ENCODE measurements around the gene SLC34A2. TPM values are rescaled to one million over a fixed set of nuclear protein-coding genes. Genes with fewer than 3 reads are reported as not detected.

The SLC34A2 gene
- total and polyA plus RNA-seq, 7 experiments from 2014 or later, result not detected

DNA sequence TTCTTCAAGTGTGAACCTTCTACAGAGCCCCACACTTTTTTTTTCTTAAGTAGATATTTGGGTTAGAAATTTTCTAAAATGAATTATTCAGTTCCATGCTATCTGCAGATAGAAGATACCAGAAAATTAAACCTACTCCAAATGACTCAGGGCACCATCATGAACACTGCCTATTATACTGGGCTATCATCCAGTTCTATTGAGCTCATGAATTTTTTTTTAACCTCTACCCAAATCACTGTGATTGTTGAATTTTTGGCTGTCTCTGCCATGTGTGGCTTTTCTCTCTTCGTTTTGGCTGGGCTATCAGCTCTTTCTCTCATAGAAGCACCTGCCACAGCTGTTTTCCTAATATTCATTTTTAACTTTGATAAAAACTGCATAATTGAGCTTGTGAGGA, 31.0 kb upstream of the SLC34A2 start:
- ChIA-PET CTCF (no interaction called here), POLR2A (no interaction called here)
- H3K27me3 ChIP-seq (ENCODE audit: control insufficient read depth in 2 of 2, insufficient read depth in 2 of 2, low read length in 2 of 2), result no peaks in the 10 kb centered on the region
- no peak overlapping the region for H3K4me3 ChIP-seq (ENCODE audit: low read length)
- no peaks in the 10 kb centered on the region for H3K36me3 ChIP-seq (ENCODE audit: control insufficient read depth in 2 of 3, insufficient read depth in 3 of 3, low read length in 3 of 3)
- H3K4me1 ChIP-seq (ENCODE audit: control insufficient read depth in 2 of 2, insufficient read depth in 2 of 2, low read length in 2 of 2), result no peaks in the 10 kb centered on the region
- DNase-seq (no peak), ATAC-seq (no peak)
- no peaks in the 10 kb centered on the region for H3K9me3 ChIP-seq (ENCODE audit: control insufficient read depth in 2 of 3, low read length in 3 of 3)
- no peak overlapping the region for H3K27ac ChIP-seq (ENCODE audit: low read depth, low read length)
- no peaks in the 10 kb centered on the region for H3K4me1 Mint-ChIP-seq
- no peak overlapping the region for H3K4me3 Mint-ChIP-seq
- no peaks in the 10 kb centered on the region for H3K36me3 Mint-ChIP-seq
- H3K27me3 Mint-ChIP-seq, result peaks cover 8 to 20% (median 15%) of the 10 kb centered on the region in 5 donors
- H3K27ac Mint-ChIP-seq, result no peak overlapping the region
- H3K9me3 Mint-ChIP-seq, result peaks cover 0 to 2% (median 0%) of the 10 kb centered on the region in 11 donors
- intact Hi-C loops (cut with micrococcal nuclease), result no loop called here

GRCh38 chr4:25628451-25628850, 27.2 kb upstream of the SLC34A2 start:
- ChIA-PET POLR2A (no interaction called here), CTCF (no interaction called here)
- Mint-ChIP-seq H3K27me3 (peaks cover 6 to 20% (median 13%) of the 10 kb centered on the region in 5 donors), H3K9me3 (peaks cover 0 to 3% (median 0%) of the 10 kb centered on the region in 11 donors), H3K27ac (no peak overlapping the region), H3K36me3 (no peaks in the 10 kb centered on the region), H3K4me3 (no peak overlapping the region), H3K4me1 (no peaks in the 10 kb centered on the region)
- H3K27ac ChIP-seq (ENCODE audit: low read depth, low read length), result no peak overlapping the region
- H3K4me1 ChIP-seq (ENCODE audit: control insufficient read depth in 2 of 2, insufficient read depth in 2 of 2, low read length in 2 of 2), result no peaks in the 10 kb centered on the region
- DNase-seq (no peak), ATAC-seq (no peak)
- no peak overlapping the region for H3K4me3 ChIP-seq (ENCODE audit: low read length)
- intact Hi-C loops (cut with micrococcal nuclease), result no loop called here
- no peaks in the 10 kb centered on the region for H3K36me3 ChIP-seq (ENCODE audit: control insufficient read depth in 2 of 3, insufficient read depth in 3 of 3, low read length in 3 of 3)
- no peaks in the 10 kb centered on the region for H3K9me3 ChIP-seq (ENCODE audit: control insufficient read depth in 2 of 3, low read length in 3 of 3)
- H3K27me3 ChIP-seq (ENCODE audit: control insufficient read depth in 2 of 2, insufficient read depth in 2 of 2, low read length in 2 of 2), result no peaks in the 10 kb centered on the region

GRCh38 chr4:25632135-25632534, 23.5 kb upstream of the SLC34A2 start:
- no peaks in the 10 kb centered on the region for H3K27me3 ChIP-seq (ENCODE audit: control insufficient read depth in 2 of 2, insufficient read depth in 2 of 2, low read length in 2 of 2)
- ChIA-PET CTCF (no interaction called here), POLR2A (no interaction called here)
- no peaks in the 10 kb centered on the region for H3K36me3 ChIP-seq (ENCODE audit: control insufficient read depth in 2 of 3, insufficient read depth in 3 of 3, low read length in 3 of 3)
- Mint-ChIP-seq H3K4me3 (no peak overlapping the region), H3K27me3 (peaks cover 0 to 11% (median 10%) of the 10 kb centered on the region in 5 donors), H3K36me3 (no peaks in the 10 kb centered on the region), H3K4me1 (no peaks in the 10 kb centered on the region), H3K27ac (no peak overlapping the region), H3K9me3 (peaks cover 0 to 7% (median 0%) of the 10 kb centered on the region in 11 donors)
- DNase-seq (no peak), ATAC-seq (no peak)
- intact Hi-C loops (cut with micrococcal nuclease), result no loop called here
- no peak overlapping the region for H3K4me3 ChIP-seq (ENCODE audit: low read length)
- H3K27ac ChIP-seq (ENCODE audit: low read depth, low read length), result no peak overlapping the region
- H3K4me1 ChIP-seq (ENCODE audit: control insufficient read depth in 2 of 2, insufficient read depth in 2 of 2, low read length in 2 of 2), result no peaks in the 10 kb centered on the region
- H3K9me3 ChIP-seq (ENCODE audit: control insufficient read depth in 2 of 3, low read length in 3 of 3), result no peaks in the 10 kb centered on the region

GRCh38 chr4:25633541-25633940, 22.1 kb upstream of the SLC34A2 start:
- no peak overlapping the region for H3K27ac Mint-ChIP-seq

GRCh38 chr4:25635501-25635900, 20.1 kb upstream of the SLC34A2 start:
- Mint-ChIP-seq H3K36me3 (no peaks in the 10 kb centered on the region), H3K9me3 (peaks cover 0 to 7% (median 0%) of the 10 kb centered on the region in 11 donors)
- POLR2A ChIA-PET, result no interaction called here

More at GRCh38 chr4:25633541-25633940, 22.1 kb upstream of the SLC34A2 start:
- ATAC-seq, result no peak
- ChIA-PET CTCF (no interaction called here), POLR2A (no interaction called here)
- Histone ChIP-seq H3K4me1 (ENCODE audit: control insufficient read depth in 2 of 2, insufficient read depth in 2 of 2, low read length in 2 of 2) (no peaks in the 10 kb centered on the region), H3K4me3 (ENCODE audit: low read length) (no peak overlapping the region), H3K36me3 (ENCODE audit: control insufficient read depth in 2 of 3, insufficient read depth in 3 of 3, low read length in 3 of 3) (no peaks in the 10 kb centered on the region), H3K27ac (ENCODE audit: low read depth, low read length) (no peak overlapping the region), H3K27me3 (ENCODE audit: control insufficient read depth in 2 of 2, insufficient read depth in 2 of 2, low read length in 2 of 2) (no peaks in the 10 kb centered on the region), H3K9me3 (ENCODE audit: control insufficient read depth in 2 of 3, low read length in 3 of 3) (no peaks in the 10 kb centered on the region)
- Mint-ChIP-seq H3K27me3 (peaks cover 0 to 11% (median 10%) of the 10 kb centered on the region in 5 donors), H3K36me3 (no peaks in the 10 kb centered on the region), H3K4me1 (no peaks in the 10 kb centered on the region), H3K9me3 (peaks cover 0 to 7% (median 0%) of the 10 kb centered on the region in 11 donors), H3K4me3 (no peak overlapping the region)
- DNase-seq, result no peak
- intact Hi-C loops (cut with micrococcal nuclease), result no loop called here

DNA sequence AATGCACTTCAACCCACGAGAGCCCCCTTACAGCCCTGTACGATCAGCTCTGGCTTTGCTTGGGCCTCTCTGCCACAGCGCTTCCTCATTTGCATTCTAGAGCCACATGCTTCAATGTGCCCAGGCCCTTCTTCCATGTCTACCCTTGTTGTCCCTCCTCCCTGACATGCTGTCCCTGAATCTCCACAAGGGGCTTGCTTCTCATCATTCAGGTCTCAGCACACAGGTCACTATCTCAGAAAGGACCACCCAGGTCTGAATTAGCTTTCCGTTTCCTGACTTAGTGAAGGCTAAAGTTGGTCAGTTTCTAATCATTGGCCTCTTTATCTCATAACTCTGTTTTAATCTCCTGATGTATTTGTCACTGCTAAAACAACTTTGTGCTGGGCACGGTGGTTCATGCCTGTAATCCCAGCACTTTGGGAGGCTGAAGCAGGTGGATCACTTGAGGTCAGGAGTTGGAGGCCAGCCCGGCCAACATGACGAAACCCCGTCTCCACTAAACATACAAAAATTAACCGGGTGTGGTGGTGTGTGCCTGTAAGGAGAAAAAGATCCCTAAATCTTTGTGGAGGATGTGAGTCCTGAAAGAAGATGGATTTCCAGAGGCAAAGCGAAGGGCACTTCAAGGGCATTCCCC, 17.9 kb upstream of the SLC34A2 start:
- intact Hi-C loops (cut with micrococcal nuclease), result no loop called here
- Mint-ChIP-seq H3K36me3 (no peaks in the 10 kb centered on the region), H3K4me1 (no peaks in the 10 kb centered on the region), H3K9me3 (peaks cover 0 to 5% (median 0%) of the 10 kb centered on the region in 11 donors), H3K27ac (no peak overlapping the region), H3K4me3 (no peak overlapping the region), H3K27me3 (peaks cover 2 to 15% (median 5%) of the 10 kb centered on the region in 5 donors)
- ChIA-PET POLR2A (no interaction called here), CTCF (no interaction called here)
- no peak for ATAC-seq
- no peak for DNase-seq
- Histone ChIP-seq H3K4me1 (ENCODE audit: control insufficient read depth in 2 of 2, insufficient read depth in 2 of 2, low read length in 2 of 2) (no peaks in the 10 kb centered on the region), H3K4me3 (ENCODE audit: low read length) (no peak overlapping the region), H3K36me3 (ENCODE audit: control insufficient read depth in 2 of 3, insufficient read depth in 3 of 3, low read length in 3 of 3) (no peaks in the 10 kb centered on the region), H3K9me3 (ENCODE audit: control insufficient read depth in 2 of 3, low read length in 3 of 3) (no peaks in the 10 kb centered on the region), H3K27ac (ENCODE audit: low read depth, low read length) (no peak overlapping the region), H3K27me3 (ENCODE audit: control insufficient read depth in 2 of 2, insufficient read depth in 2 of 2, low read length in 2 of 2) (no peaks in the 10 kb centered on the region)

More at GRCh38 chr4:25635501-25635900, 20.1 kb upstream of the SLC34A2 start:
- Histone ChIP-seq H3K36me3 (ENCODE audit: control insufficient read depth in 2 of 3, insufficient read depth in 3 of 3, low read length in 3 of 3) (no peaks in the 10 kb centered on the region), H3K9me3 (ENCODE audit: control insufficient read depth in 2 of 3, low read length in 3 of 3) (no peaks in the 10 kb centered on the region), H3K27ac (ENCODE audit: low read depth, low read length) (no peak overlapping the region), H3K27me3 (ENCODE audit: control insufficient read depth in 2 of 2, insufficient read depth in 2 of 2, low read length in 2 of 2) (no peaks in the 10 kb centered on the region), H3K4me3 (ENCODE audit: low read length) (no peak overlapping the region), H3K4me1 (ENCODE audit: control insufficient read depth in 2 of 2, insufficient read depth in 2 of 2, low read length in 2 of 2) (no peaks in the 10 kb centered on the region)
- no peak overlapping the region for H3K27ac Mint-ChIP-seq
- no peak for ATAC-seq
- CTCF ChIA-PET, result no interaction called here
- DNase-seq, result no peak
- H3K27me3 Mint-ChIP-seq, result peaks cover 3 to 15% (median 10%) of the 10 kb centered on the region in 5 donors
- no peaks in the 10 kb centered on the region for H3K4me1 Mint-ChIP-seq
- intact Hi-C loops (cut with micrococcal nuclease), result no loop called here
- H3K4me3 Mint-ChIP-seq, result no peak overlapping the region

- H3K4me3 Mint-ChIP-seq, result no peak overlapping the region
- H3K27ac Mint-ChIP-seq, result peak overlapping the region in 1 of 9 donors; percentile 6
- CTCF ChIA-PET, result no interaction called here
Observed at GRCh38 chr4:25638221-25638601, 17.4 kb upstream of the SLC34A2 start.

More at GRCh38 chr4:25638221-25638601, 17.4 kb upstream of the SLC34A2 start:
- DNase-seq (no peak), ATAC-seq (no peak)
- H3K9me3 ChIP-seq (ENCODE audit: control insufficient read depth in 2 of 3, low read length in 3 of 3), result no peaks in the 10 kb centered on the region
- no peaks in the 10 kb centered on the region for H3K27me3 ChIP-seq (ENCODE audit: control insufficient read depth in 2 of 2, insufficient read depth in 2 of 2, low read length in 2 of 2)
- POLR2A ChIA-PET, result no interaction called here
- no peaks in the 10 kb centered on the region for H3K36me3 Mint-ChIP-seq
- peaks cover 0 to 7% (median 0%) of the 10 kb centered on the region in 11 donors for H3K9me3 Mint-ChIP-seq
- intact Hi-C loops (cut with micrococcal nuclease), result no loop called here
- H3K27ac ChIP-seq (ENCODE audit: low read depth, low read length), result no peak overlapping the region
- no peaks in the 10 kb centered on the region for H3K36me3 ChIP-seq (ENCODE audit: control insufficient read depth in 2 of 3, insufficient read depth in 3 of 3, low read length in 3 of 3)
- no peaks in the 10 kb centered on the region for H3K4me1 Mint-ChIP-seq
- H3K4me3 ChIP-seq (ENCODE audit: low read length), result no peak overlapping the region
- no peaks in the 10 kb centered on the region for H3K4me1 ChIP-seq (ENCODE audit: control insufficient read depth in 2 of 2, insufficient read depth in 2 of 2, low read length in 2 of 2)
- peaks cover 2 to 12% (median 4%) of the 10 kb centered on the region in 5 donors for H3K27me3 Mint-ChIP-seq

Measured in naive thymus-derived CD4-positive, alpha-beta T cell (primary cell).